DMS79 (cell line): ENCODE measurements around the gene TBC1D14.
"Not testable (repeated sequence)": the region's sequence is repeated elsewhere in the genome, so short reads cannot be mapped to it uniquely, and the experiment has no call there.

ENCODE experiments used
- DNase-seq: peaks from one replicate; lab custom pipeline; 2025; lab: John Stamatoyannopoulos, UW

Gene TBC1D14

DNA sequence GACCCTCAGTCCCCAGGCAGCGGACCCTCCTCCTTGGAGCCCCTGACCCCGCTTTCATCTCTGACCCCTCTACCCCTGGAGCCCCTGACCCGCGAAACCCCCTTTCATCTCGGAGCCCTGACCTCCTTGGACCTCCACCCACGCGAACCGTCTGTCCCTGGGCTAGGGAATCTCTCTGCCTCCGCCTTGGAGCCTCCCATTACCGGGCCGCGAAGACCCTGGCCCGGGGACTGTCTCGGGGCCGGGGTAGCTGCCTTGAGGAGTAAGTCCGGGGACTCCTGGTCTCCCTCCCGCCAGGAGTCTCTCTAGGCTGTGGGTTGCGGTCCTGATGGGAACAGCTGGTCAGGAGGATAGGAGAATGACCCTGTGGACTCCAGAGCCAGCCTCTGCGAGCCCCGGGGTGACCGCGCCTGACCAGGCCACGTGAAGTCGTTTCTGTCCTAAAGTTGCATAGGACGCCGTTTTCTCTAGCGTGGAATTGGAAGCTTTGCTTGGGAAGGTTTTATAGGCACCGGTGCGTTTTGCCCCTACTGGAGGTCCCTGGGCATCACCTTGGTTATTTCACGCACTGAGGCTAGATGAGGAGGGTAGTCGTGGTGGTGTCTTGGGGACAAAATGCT lies 824 bp downstream of the TBC1D14 start:
- DNase-seq, result no peak

DNA sequence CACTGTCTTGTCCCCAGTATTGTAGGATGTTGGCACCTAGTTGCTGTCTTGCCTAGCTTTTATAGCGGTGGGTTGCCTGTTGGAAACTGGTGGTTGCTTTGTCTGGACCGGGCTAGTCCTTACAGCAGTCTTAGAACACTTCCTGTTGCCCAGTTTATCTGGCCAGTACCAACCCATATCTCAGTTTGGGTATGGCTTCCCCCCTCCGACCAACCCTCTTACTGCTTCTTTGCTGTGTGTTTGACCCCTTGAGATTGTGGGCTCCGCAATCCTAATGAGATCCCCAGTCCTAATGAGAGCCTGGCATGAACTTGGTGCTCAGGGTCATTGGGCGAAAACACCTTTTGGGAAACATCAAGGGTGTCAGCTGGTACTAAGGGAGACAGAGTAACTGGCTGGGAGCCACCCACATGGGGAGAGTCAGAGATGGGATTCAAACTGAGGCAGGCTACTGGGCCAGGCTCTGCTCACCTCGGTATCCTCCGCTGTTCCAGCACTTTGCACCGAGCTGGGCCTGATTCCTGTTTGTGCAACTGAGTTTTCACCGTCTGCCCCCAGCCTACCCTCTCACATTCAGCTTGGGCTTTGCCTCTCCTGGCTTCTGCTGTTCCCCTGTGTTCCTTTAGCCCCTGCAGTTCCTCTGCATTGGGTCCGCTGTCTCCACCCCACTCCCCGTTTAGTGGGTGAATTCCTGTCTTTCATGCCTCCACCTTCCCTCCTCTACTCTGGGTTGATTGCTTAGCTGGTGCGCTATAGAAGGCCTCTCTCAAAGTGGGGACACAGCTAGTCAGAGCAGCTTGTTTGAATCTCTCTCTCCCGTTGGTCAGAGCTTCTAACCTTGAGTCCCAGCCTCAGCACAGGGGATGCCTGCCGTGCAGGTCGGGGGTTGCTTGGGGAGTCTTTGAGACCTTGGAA lies 1.6 kb downstream of the TBC1D14 start:
- DNase-seq, result no peak

DNA sequence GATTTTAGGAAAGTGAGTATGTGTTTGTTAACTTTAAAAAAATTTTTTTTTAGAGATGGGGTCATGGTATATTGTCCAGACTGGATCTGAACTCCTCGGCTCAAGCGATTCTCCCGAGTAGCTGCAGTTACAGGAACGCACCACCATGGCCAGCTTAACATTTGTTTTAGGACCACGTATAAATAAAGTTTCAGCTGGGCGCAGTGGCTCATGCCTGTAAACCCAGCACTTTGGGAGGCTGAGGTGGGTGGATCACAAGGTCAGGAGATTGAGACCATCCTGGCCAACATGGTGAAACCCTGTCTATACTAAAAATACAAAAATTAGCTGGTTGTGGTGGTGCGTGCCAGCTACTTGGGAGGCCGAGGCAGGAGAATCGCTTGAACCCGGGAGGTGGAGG lies 2.3 kb downstream of the TBC1D14 start:
- DNase-seq, result not testable (repeated sequence)

DNA sequence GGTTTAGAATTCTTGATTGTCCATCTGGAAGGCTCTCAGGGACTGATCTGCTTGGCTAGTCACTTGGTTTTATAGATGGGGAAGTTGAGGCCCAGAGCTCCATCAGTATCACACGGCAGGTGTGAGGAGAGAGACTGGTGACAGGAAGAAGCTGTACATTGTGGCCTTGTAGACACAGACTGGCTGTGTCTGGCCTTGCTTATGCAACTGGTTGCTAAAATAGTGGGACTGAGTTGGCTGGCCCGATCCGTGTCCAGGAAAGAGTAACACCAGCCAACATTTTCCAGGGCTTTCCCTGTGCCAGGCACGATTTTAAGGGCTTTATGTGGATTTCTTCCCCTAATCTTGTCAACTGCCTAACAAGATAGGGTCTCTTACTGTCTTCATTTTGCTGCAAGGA lies 2.8 kb downstream of the TBC1D14 start:
- no peak for DNase-seq

DNA sequence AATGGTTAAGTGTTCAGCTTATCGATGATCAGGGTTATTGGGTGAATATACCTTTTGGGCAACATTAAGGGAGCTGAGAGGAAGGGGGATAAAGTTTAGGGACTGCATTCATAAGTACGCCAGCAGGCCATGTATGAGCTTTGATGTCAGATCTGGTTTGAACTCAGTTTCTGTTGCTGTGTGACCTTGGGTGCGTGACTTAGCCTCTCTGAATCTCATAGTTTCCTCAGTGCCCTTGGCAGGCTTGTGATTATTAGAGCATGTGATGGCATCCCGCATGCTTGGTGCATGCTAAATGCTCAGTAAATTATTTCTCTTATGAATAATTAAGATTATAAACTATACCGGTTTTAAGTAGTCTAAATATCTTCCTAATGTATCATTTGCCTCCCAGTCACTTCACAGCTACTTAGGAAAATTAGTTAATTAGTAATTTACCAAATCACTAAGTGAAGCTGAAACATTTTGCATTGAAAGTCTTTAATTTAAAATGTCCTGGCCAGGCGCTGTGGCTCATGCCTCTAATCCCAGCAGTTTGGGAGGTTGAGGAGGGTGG lies 3.8 kb downstream of the TBC1D14 start:
- DNase-seq, result no peak

DNA sequence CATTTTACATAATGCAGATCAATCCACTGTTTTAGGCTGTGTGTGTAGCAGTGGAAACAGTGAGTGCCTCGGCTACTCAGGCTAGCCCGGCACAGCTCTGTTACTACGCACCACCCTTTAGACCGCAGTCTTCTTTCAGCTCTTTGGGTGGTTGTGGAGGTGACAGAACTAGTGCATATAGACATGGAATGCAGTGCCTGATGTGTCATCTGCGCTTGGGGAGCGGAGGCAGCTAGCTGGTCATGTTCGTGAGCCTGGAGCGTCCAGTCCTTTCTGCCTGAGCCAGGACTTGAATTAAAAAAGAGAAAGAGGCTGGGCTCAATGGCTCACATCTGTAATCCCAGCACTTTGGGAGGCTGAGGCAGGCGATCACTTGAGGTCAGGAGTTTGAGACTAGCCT lies 4.8 kb downstream of the TBC1D14 start:
- DNase-seq, result no peak

DNA sequence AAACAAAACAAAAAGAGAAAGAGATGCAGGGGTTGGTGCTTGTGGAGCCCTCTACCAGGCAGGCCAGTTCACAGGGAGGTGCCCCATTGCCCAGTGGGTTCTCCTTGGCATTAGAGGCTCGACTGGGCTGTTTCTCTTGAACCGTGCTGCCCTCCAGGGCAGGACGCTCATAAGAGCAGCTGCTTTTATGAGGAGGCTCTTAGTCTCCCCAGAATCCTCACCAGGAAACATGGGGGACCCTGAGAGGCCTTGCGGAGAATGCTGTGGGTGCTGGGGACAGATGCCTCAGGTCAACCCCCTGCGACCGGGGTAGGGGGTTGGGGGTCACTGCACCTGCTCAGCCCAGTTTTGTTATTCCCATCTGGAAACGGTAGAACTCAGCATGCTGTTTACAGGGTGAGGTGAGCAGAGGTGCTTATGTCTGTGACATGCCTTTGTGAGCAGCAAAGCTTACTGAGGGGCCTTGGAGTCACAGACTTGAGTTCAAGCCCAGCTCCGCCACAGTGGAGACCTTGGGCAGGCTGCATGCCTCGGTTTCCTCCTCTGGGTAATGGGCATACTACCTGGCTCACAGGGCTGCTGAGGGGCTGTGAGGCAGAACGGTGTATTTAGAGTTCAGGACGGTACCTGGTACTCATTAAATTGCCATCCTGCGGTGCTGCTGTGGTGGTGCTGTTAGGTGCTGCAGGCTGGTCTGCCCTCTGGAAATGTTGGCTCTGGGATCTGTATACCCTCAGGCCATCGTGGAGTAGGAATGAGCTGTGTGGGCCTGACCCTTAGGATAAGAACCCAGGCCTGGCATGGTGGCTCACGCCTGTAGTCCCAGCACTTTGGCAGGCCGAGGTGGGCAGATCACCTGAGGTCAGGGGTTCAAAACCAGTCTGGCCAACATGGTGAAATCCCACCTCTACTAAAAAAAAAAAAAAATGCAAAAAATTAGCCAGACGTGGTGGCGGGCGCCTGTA lies 5.7 kb downstream of the TBC1D14 start:
- DNase-seq, result no peak

DNA sequence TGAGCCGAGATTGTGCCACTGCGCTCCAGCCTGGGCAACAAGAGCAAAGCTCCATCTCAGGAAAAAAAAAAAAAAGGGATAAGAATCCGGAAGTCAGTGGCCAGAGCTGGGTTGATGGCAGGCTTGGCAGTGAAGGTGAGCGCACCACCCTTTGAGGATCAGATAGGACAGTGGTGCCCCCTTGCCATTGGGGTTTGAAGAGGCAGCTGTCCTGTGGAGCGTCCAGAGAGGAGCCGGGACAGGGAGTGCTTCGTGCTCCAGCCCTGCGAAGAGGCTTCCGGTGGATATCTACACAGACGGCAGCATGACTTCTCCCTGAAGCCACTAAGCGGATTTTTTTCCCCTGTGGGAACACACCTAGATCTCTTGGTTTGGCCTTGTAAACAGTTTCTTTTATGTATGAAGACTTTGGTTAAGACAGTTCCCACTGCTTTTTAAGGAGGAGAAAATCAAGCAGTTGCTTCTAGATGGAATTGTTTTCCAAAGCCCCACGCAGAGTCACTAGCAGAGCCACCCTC lies 6.5 kb downstream of the TBC1D14 start:
- DNase-seq, result no peak

DNA sequence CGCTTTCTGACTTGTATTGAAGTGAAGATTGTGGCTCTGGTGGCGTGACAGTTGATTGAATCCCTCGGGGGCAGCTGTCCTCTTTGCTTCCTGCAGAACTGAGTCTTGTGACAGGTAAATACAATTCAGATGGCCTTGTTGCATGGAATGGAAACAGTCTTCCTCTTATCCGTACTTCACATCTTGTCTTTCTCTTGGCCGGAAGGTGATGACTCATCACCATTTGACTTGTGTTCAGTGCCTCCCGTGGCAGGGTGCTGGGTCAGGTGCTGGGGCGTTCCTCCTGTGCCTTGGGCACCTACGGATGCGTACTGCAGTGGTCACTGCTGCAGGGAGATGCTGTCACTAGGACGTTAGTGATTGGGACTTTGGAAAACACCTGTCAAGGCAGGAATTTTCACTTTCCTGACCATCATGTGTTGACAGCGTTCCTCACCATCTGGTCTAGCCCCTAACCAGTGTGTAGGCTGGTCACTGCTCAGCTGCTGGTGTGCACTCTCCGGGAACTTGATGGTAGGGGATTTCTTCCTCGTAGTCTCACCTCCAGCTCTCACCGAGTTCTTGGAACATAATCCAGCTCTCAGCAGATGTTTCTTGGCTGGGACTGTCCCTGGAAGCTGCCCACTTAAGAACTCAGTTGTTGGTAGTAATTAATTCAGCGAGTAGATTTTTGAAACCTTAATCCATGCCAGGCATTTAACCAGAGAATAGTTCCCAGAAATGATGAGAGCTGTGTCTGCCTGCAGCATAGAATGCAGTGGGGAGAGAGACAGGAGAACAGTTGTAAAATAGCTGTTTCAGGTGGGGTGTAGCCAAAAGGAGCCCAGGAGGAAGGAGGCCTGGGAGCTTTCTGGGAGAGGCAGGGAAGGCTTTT lies 7.2 kb downstream of the TBC1D14 start:
- DNase-seq, result no peak

DNA sequence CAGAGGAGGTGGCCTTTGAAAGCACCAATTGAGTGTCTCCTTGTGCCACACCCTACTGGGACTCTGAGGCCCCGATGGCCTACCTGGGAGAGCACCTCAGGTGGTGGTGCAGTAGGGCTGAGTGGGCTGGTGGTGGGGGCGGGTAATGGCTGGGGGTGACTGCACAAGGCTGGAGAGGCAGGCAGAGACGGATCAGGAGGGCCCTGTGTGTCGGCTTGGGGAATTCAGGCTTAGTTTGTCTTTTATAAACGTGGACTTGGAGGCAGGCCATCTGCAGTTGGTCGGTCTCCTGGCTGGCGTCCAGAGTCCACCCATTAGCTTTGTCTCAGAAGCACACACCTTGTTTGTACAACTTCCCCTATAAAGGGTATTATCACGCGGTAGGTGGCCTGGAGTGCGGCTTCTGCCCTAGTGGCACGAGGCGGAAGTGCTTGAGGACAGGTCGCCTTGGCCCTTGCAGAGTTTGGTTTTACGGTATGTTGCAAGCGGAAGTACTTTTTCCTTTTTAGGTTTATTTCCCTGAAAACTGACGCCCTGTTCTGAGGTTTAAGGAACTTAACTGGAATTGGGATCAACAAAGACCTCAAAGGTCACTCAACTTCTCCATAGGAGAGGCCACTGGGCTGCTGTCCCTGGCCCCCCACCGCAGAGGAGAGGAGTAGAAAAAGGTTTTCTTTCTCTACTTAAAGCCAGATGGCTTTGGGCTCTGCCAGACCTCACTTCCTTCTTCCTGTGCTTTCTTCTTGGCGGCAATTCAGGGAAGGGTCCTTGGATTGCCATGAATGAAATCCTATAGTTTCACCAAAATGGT lies 8.0 kb downstream of the TBC1D14 start:
- DNase-seq, result peak; percentile 70

DNA sequence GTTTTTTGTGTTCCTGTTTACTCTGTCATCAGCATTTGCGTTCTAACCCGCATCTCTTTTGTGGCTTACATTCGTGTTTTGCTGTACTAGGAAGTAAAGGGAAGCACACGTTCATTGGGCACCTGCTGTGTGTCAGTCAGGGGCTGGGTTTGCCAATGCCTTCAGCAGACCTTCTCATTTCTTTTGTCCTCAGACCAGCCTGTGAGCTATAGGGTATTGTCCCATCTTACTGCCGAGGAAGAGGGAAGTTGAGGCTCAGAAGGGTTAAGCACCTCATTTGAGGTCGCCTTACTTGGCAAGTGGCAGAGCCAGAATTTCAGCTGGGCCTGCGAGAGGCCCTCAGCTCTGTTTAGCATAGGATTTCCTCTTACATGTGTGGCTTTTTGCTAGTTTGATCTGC lies 8.7 kb downstream of the TBC1D14 start:
- no peak for DNase-seq

DNA sequence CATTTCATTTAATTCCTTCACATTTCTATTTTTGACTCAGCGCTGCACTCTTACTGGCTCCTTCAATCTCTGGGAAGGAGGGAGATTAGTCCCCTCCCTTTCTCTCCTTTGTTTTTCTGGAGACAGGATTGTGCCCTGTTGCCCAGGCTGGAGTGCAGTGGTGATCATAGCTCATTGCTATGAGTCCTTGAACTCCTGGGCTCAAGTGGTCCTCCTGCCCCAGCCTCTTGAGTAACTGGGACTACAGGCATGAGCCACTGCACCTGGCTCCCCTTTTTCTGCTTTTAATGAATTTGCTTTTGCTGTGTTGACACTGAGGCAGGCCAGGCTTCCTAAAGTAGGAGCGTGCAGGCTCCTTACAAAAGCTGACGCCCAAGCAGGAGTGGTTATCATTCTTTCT lies 10.5 kb downstream of the TBC1D14 start:
- peak; percentile 39 for DNase-seq

DNA sequence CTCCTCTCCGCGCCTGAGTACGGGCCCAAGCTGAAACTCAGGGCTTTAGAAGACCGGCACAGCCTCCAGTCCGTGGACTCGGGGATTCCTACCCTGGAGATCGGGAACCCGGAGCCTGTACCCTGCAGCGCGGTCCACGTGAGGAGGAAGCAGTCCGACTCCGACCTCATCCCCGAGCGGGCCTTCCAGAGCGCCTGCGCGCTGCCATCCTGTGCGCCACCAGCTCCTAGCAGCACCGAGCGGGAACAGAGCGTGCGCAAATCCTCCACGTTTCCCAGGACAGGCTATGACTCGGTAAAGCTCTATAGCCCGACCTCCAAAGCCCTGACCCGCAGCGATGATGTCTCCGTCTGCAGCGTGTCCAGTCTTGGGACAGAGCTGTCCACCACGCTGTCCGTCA lies 13.9 kb downstream of the TBC1D14 start:
- no peak for DNase-seq

DNA sequence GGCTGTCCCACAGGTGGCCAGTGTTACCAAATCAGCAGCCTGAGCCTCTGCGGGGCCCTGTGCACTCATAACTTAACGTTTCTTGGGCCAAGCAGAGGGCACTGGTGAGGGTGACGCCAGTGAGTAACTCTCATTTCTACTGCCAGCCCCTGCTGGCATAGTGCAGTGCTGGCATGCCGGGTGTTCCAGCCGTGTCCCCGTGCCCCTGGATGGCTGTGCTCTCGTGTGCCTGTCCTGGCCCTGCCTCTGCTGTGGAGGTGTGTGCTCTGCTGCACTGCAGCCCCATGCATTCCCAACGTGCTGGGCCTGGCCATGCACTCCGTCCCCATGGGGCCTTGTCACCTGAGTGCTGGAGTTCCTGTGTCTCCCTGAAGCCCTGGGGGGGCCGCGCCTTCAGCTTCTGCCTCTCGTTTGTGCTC lies 14.7 kb downstream of the TBC1D14 start:
- no peak for DNase-seq

DNA sequence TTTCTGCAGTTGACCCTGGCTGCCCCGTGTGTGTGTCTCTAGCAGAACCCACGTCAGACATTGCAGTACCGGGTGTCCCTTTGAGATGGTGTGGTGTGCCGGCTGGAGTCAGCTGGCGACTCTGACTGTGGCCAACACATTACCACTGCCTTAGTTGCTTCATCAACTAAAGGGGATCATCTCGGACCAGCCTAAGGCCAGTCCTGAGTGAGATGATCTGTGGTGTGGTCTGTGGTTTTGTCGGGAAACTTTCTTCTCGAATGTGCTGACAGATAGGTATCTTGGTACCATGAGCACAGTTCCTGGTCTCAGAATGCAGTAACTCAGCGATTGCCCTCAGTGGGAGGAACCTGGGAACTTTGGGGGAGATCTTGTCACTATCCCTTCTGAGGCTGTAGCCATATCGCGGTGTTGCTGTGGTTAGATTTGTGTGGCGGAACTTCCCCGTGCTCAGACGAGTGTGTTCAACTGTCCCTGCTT lies 15.8 kb downstream of the TBC1D14 start:
- DNase-seq, result no peak

DNA sequence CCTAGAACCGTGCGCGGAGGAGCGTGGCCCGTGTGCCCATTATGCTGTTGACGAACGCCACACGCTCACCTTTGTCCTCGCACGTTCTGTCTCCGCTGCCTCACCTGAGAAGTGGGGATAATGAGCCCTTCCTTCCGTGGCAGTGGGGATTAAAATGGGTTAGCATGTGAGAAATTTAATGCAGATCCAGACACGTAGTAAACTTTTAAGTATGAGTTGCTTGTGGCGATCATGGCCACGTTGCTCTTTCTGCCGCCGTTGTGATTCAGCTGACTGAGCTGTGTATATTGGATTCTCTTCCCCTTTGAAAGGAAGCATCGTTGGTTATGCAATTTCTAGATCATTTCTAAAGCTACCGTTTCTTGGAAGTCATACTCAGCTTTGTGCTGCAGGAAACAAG lies 16.5 kb downstream of the TBC1D14 start:
- no peak for DNase-seq

DNA sequence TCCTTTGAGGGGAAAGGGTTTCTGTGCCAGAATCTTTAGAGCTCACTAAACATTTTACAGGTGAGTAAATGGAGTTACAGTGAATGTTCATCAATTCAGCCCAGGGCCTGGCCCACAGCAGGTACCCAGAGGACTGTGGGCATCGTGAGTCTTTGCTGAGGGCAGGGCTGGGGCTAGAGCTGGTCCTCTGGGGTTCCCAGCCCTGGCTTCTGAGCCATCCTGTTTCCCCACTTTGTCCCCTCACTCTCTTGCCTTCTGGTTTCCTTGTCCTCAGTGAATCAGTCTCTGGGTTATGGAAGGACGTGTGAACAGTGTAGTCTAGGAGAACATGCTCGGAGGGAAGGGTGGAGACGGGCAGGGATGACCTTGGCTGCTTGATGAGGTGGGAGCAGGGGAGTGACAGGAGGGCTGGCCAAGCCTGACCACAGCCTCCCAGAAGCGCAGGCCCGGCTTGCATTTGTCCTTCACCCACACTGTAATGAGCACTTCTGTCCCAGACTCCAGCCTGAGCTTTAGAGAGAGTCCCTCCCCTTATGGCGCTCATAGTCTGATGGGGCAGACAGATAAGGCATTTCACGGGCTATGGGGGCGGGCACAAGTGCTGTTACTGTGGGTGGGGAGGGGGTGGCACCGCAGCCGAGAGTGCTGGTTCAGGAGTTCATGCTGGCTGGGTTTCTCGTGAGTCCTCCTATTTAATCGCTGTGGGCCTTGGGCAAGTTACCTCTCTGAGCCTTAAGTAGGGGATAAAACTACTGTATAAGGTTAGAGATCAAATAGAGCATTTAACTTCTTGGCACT lies 17.3 kb downstream of the TBC1D14 start:
- DNase-seq, result no peak

DNA sequence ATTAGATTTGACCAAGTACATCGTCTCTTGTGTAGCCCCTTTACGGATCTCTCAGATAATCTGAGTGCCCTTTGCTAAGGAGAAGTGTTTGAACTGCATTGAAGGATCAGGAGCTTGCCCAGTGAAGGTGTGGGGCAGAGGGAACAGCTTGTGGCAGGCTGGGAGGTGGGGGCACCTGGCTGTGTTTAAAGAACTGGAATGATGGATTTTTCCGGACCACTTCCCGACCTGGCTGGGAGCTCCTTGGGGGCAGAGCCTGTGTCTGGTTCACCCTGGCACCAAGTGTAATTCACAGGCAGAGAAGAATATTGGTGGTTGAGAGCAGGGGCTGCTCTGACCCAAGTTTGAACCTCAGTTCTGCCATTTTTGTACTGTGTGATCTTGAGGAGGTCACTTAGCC lies 18.5 kb downstream of the TBC1D14 start:
- DNase-seq, result no peak

DNA sequence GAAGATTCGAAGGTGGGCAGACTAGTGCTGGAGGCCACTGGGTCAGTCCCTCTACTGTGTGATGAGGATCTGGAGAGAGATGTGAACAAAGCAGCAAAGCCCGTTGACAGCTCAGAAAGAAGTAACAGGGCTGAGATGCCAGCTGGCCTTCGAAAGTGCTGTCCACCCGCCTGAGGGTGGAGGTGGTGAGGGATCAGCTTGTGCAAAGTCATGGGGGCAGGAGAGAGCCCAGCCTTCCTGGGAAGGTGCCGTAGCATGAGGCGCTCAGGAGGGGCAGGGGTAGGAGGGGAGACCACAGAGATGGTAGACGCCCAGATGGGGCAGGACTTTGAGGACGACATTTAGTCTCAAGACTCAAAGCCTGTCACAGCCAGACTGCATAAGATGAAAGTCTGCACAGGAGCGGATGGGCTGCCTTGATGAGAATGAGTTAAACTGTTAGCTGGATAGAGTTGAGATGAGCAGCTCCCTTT lies 19.7 kb downstream of the TBC1D14 start:
- DNase-seq, result no peak
